Glutamatergic neuron (in vitro differentiated cells): Measurements from ENCODE around the gene RNF4. TPM values are rescaled to one million over a fixed set of nuclear protein-coding genes. Genes with fewer than 3 reads are reported as not detected.

Experiments used
- DNase-seq: peaks from one replicate; pipeline ENCODE4 v3.0.0; 2022
- H3K27ac Mint-ChIP-seq: one replicate; pipeline ENCODE4 v1.8.0; 2020; ENCODE audit warnings: mild to moderate bottlenecking, mixed read lengths, inconsistent platforms; ENCODE audit not compliant: unreplicated experiment
- H3K27me3 Mint-ChIP-seq: one replicate; pipeline ENCODE4 v1.8.0; 2020; ENCODE audit warnings: mild to moderate bottlenecking, moderate library complexity, mixed read lengths, inconsistent platforms; ENCODE audit not compliant: unreplicated experiment
- H3K36me3 Mint-ChIP-seq: one replicate; pipeline ENCODE4 v1.8.0; 2020; ENCODE audit warnings: mild to moderate bottlenecking, mixed read lengths, inconsistent platforms; ENCODE audit not compliant: unreplicated experiment
- H3K4me1 Mint-ChIP-seq: one replicate; pipeline ENCODE4 v1.8.0; 2020; ENCODE audit warnings: mild to moderate bottlenecking, low read depth, mixed read lengths, inconsistent platforms; ENCODE audit not compliant: unreplicated experiment
- H3K4me3 Mint-ChIP-seq: one replicate; pipeline ENCODE4 v1.8.0; 2020; ENCODE audit warnings: mild to moderate bottlenecking, mixed read lengths, inconsistent platforms; ENCODE audit not compliant: unreplicated experiment
- H3K9me3 Mint-ChIP-seq: one replicate; pipeline ENCODE4 v1.8.0; 2020; ENCODE audit warnings: mild to moderate bottlenecking, moderate library complexity, mixed read lengths, inconsistent platforms; ENCODE audit not compliant: unreplicated experiment
- total RNA-seq: library from RNA; stranded (reverse); fragmentation: NEBNext Ultra II Directional; extraction: Animal tissue kit (Norgen Biotek cat#: 25700); gene quantifications from one replicate; pipeline ENCODE4 v1.2.1, GENCODE V29; 2021; ENCODE audit not compliant: unreplicated experiment
- TF ChIP-seq, protein P1 (sequence below): fragments of 200-600 bp; sonication (generic); IDR thresholded peaks from one replicate; pipeline ENCODE4 v1.5.0; 2021; ENCODE audit not compliant: partially characterized antibody, unreplicated experiment

Gene RNF4
- total RNA-seq, 1 donor from 2014 or later = 73.6 TPM

DNA sequence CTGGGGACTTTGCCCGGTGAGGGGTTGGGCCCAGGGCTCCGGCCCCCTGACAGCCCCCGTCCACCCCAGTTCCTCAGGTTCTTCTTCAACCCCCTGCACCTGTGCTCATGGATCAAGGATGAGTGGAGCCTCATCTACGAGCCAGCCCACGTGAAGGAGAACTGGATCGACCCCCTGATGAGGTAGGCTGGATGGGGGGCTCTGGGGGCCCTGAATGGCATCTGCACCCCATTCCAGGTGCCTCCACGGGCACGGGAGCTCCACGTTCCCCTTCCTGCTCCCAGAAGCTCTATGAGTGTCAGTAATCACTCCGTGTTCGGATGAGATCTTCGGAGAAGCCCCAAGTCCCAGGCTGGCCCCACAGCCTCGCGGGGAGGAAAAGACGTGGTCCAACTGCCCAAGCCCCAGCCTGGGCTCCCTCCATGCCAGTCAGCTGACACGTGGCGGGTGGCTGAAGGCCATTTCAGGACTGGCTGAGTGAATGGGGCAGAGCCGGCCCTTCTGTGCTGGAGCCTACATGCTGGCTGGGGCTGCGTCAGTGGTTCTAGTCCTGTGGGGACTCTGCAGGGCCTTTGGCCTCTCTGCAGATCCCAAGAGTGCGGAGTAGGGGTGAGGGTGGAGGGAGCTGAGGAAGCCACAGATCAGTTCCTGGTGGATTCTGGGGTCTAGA is 25.7 kb upstream of the RNF4 start:
- DNase-seq = no peak
- Mint-ChIP-seq H3K36me3 (no peaks in the 10 kb centered on the region), H3K27ac (no peak overlapping the region), H3K27me3 (peaks cover 2% of the 10 kb centered on the region), H3K4me1 (no peaks in the 10 kb centered on the region), H3K4me3 (no peak overlapping the region), H3K9me3 (no peaks in the 10 kb centered on the region)
- TF ChIP-seq, protein P1, sequence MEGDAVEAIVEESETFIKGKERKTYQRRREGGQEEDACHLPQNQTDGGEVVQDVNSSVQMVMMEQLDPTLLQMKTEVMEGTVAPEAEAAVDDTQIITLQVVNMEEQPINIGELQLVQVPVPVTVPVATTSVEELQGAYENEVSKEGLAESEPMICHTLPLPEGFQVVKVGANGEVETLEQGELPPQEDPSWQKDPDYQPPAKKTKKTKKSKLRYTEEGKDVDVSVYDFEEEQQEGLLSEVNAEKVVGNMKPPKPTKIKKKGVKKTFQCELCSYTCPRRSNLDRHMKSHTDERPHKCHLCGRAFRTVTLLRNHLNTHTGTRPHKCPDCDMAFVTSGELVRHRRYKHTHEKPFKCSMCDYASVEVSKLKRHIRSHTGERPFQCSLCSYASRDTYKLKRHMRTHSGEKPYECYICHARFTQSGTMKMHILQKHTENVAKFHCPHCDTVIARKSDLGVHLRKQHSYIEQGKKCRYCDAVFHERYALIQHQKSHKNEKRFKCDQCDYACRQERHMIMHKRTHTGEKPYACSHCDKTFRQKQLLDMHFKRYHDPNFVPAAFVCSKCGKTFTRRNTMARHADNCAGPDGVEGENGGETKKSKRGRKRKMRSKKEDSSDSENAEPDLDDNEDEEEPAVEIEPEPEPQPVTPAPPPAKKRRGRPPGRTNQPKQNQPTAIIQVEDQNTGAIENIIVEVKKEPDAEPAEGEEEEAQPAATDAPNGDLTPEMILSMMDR = no peak

DNA sequence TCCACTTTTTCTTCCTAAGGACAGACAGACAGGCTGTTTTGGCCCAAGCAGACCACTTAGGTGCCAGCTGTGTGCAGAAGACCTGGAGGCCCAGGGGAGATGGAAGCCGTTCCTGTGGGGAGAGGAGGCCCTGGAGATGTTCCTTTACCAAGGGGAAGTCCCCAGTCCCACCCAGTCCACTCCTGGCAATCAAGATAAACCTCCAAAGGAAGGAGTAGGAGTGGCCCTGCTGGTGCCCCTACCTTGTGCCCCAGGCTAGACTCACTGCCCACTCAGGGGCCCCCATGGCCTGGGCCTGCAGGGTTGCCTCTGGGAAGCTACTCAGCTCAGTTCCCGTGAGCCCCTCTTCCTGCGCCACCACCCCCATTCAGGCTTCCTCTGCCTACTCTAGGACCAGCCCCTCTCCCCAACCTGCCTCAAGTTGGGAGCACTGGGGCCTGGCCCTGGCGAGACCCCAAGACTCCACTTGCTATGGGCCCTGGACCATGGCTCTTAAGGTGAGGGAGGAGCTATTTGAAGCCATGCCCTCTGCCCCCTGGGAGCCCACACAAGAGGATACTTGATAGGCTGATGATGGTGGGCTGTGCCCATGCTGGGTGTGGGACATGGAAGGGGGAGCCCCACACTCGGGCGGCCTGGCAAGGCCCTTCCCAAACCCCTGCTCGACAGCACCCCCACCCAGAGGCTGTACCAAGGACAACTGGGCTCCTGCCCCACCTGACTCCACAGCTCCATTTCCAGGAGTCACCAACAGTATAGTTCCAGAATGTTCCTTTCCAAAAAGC is 24.8 kb upstream of the RNF4 start:
- no peaks in the 10 kb centered on the region for H3K4me1 Mint-ChIP-seq
- H3K27me3 Mint-ChIP-seq = peaks cover 2% of the 10 kb centered on the region
- TF ChIP-seq, protein P1 = no peak
- H3K4me3 Mint-ChIP-seq = no peak overlapping the region
- no peaks in the 10 kb centered on the region for H3K36me3 Mint-ChIP-seq
- H3K27ac Mint-ChIP-seq = no peak overlapping the region
- DNase-seq = no peak
- H3K9me3 Mint-ChIP-seq = no peaks in the 10 kb centered on the region

DNA sequence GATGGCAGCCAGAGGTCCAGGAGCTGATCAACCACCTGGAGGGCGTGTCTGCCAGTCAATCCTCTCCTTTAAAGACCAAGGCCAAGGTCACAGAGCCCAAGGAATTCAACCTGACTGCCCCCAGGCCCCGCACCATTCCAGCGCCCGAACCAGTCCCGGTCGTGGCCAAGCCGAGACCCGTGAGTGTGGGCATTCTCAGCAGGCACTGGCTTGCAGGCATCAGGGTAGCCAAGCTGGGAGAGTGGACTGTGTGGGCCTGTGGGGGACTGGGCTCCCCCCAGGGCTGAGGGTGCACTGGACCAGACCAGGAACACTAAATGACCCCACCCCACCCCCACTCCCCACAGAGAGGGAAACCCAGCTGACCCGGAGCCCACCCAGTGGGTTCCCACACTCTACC is 23.8 kb upstream of the RNF4 start:
- H3K4me3 Mint-ChIP-seq = no peak overlapping the region
- H3K27ac Mint-ChIP-seq = no peak overlapping the region
- no peaks in the 10 kb centered on the region for H3K9me3 Mint-ChIP-seq
- DNase-seq = no peak
- H3K27me3 Mint-ChIP-seq = peaks cover 2% of the 10 kb centered on the region
- no peaks in the 10 kb centered on the region for H3K4me1 Mint-ChIP-seq
- no peaks in the 10 kb centered on the region for H3K36me3 Mint-ChIP-seq
- TF ChIP-seq, protein P1 = no peak

DNA sequence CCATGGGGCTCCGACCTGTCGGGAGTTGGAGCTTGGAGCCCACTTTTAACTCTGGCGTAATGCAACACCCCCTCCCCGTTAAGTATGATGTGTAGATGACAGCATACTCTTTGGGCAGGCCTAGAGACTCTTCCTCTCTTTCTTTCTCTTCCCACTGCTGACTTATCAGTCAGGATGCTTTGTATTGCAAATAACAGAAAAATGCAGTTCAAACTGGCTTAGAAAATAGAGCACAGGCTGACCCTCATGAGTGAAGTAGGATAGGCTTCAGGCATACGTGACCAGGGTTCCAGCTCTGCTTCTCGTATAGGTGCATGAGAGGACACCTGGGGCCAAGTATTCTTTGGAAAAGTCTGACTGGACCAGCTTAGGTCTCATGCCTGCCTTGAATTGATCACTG is 23.3 kb upstream of the RNF4 start:
- Mint-ChIP-seq H3K36me3 (no peaks in the 10 kb centered on the region), H3K4me3 (no peak overlapping the region), H3K4me1 (no peaks in the 10 kb centered on the region), H3K9me3 (no peaks in the 10 kb centered on the region), H3K27me3 (peaks cover 2% of the 10 kb centered on the region), H3K27ac (no peak overlapping the region)
- TF ChIP-seq, protein P1 = no peak
- DNase-seq = no peak
